Activated CD4-positive, alpha-beta T cell treated with anti-CD3 and anti-CD28 coated beads, Interleukin-2, amount 10 ng/mL, durations not matched to agents 24 days and 14 days (primary cell): ENCODE measurements around the gene KCNJ6. TPM values are rescaled to one million over a fixed set of nuclear protein-coding genes. Genes with fewer than 3 reads are reported as not detected.
A peak's percentile ranks its signal among the peaks of the same experiment; 100 is the strongest.

Source experiments
- DNase-seq: peaks from one replicate; pipeline ENCODE4 v3.0.0; 2022
- H3K27ac Mint-ChIP-seq: one replicate; pipeline ENCODE4 v1.8.0; 2022; ENCODE audit warnings: mild to moderate bottlenecking, mixed read lengths
- H3K27me3 Mint-ChIP-seq: one replicate; pipeline ENCODE4 v1.8.0; 2022; ENCODE audit warnings: mixed read lengths
- H3K36me3 Mint-ChIP-seq: one replicate; pipeline ENCODE4 v1.8.0; 2022; ENCODE audit warnings: low read depth, mild to moderate bottlenecking, mixed read lengths
- H3K4me1 Mint-ChIP-seq: one replicate; pipeline ENCODE4 v1.8.0; 2021; ENCODE audit warnings: mixed read lengths
- H3K4me3 Mint-ChIP-seq: one replicate; pipeline ENCODE4 v1.8.0; 2022; ENCODE audit warnings: mild to moderate bottlenecking, moderate library complexity, mixed read lengths
- H3K9me3 Mint-ChIP-seq: one replicate; pipeline ENCODE4 v1.8.0; 2021; ENCODE audit warnings: mixed read lengths
- intact Hi-C: fragments of 100-400 bp; cut with micrococcal nuclease; formaldehyde crosslinking; loops from one replicate; pipeline ENCODE4 v1.15.1; 2023
- total RNA-seq: library from RNA; stranded (reverse); gene quantifications from 2 replicates; pipeline ENCODE4 v1.2.3, GENCODE V29; 2022

The KCNJ6 gene, protein sequence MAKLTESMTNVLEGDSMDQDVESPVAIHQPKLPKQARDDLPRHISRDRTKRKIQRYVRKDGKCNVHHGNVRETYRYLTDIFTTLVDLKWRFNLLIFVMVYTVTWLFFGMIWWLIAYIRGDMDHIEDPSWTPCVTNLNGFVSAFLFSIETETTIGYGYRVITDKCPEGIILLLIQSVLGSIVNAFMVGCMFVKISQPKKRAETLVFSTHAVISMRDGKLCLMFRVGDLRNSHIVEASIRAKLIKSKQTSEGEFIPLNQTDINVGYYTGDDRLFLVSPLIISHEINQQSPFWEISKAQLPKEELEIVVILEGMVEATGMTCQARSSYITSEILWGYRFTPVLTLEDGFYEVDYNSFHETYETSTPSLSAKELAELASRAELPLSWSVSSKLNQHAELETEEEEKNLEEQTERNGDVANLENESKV
- total RNA-seq: not detected in 2 replicates

DNA sequence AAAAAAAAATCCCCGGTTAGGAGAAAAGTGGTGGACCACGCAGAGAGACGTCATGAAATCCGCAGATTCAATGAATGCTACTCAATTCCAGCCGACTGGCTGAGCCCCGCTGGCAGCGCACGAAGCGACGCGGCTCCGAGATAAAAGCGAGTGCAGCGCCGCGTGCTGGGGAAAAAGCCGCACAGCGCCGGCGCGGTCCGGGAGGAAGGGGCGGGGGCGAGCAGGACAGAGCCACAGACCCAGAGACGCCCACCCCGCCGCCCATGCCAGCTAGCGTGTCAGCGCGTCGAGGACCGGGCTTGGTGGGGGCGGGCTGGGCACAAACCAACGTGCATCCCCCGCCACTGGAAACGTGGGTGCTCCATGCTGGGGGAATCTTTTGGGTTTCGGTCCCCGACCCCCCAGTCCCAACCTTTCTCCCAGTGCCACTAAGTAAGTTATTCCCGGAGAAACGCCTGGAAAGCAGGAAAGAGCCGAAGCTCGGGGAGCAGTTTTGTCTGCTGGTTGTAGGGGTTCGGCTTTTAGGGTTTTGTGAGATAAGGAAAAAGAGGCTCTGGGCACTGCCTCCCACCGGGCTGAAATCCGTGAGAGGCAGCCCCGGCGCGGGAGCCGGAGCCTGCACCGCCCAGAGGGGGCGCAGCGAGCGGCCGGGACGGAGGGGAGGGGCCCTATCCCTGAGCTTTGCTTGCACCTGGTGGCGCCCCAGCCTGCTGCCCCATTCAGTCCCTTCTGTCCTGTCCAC is at the start of gene KCNJ6:
TSS of gene KCNJ6 (minus strand) at position 148 of the 742 bp plus-strand sequence. CDS start 75,775 bp downstream, outside the sequence.
- DNase-seq: no peak
- Mint-ChIP-seq H3K9me3 (no peaks in the 10 kb centered on the region), H3K4me1 (no peaks in the 10 kb centered on the region), H3K27ac (peak within 1 kb of the TSS; percentile 13), H3K27me3 (peaks cover 52% of the 10 kb centered on the region), H3K4me3 (no peak within 1 kb of the TSS), H3K36me3 (no peaks in the 10 kb centered on the region)
- intact Hi-C loops: no loop called here

DNA sequence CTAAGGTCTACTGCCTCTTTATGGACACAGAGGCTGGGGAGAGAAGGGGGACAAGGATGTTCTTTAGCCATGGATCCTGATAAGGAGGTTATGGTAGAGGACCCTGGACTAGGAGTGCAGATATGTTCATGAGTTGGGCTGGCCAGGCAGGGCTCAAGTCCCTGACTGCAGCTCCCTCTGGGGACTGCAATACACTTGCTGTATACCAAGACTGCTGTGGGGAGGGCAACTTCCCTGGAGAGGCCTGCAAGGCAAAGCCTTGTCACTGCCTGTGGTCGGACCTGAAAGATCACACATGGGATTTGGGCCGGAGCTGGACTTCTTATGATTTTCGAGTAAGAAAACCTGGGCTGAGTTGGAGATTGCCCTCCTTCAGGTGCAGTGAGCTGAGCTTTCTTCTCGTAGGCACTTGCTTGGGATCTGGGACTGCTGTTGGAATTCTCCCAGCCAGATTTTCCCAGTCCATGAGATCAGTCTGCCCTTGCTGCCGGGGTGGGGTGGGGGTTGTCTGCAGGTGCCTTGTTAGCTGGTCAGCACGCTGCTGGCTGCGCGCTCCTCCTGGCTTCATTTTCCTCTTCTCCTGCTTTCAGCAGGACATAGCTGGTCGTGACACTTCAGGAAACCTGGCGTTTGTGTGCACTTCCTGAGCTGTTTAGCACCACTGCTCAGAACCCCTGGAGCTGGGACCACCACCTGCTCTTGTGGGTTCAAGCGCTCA is 49.0 kb upstream of the KCNJ6 start:
- H3K9me3 Mint-ChIP-seq: no peaks in the 10 kb centered on the region
- no peak overlapping the region for H3K27ac Mint-ChIP-seq
- H3K36me3 Mint-ChIP-seq: no peaks in the 10 kb centered on the region
- H3K4me3 Mint-ChIP-seq: no peak overlapping the region
- peaks cover 2% of the 10 kb centered on the region for H3K27me3 Mint-ChIP-seq
- DNase-seq: no peak
- no peaks in the 10 kb centered on the region for H3K4me1 Mint-ChIP-seq
- intact Hi-C loops: no loop called here

GRCh38 chr21:37958537-37958936 is 42.3 kb upstream of the KCNJ6 start:
- DNase-seq: no peak
- intact Hi-C loops: no loop called here
- Mint-ChIP-seq H3K27ac (no peak overlapping the region), H3K9me3 (no peaks in the 10 kb centered on the region), H3K4me1 (no peaks in the 10 kb centered on the region), H3K27me3 (peaks cover 5% of the 10 kb centered on the region), H3K36me3 (no peaks in the 10 kb centered on the region), H3K4me3 (no peak overlapping the region)

- no peak overlapping the region for H3K4me3 Mint-ChIP-seq
- H3K36me3 Mint-ChIP-seq: no peaks in the 10 kb centered on the region
- no peak for DNase-seq
- peaks cover 5% of the 10 kb centered on the region for H3K27me3 Mint-ChIP-seq
- H3K4me1 Mint-ChIP-seq: no peaks in the 10 kb centered on the region
- no peak overlapping the region for H3K27ac Mint-ChIP-seq
- no peaks in the 10 kb centered on the region for H3K9me3 Mint-ChIP-seq
- intact Hi-C loops: no loop called here
Observed at GRCh38 chr21:37956772-37957171, 40.5 kb upstream of the KCNJ6 start.

GRCh38 chr21:37945036-37945435 is 28.8 kb upstream of the KCNJ6 start:
- Mint-ChIP-seq H3K27ac (no peak overlapping the region), H3K4me3 (no peak overlapping the region), H3K4me1 (no peaks in the 10 kb centered on the region), H3K9me3 (peaks cover 4% of the 10 kb centered on the region), H3K36me3 (no peaks in the 10 kb centered on the region), H3K27me3 (peaks cover 5% of the 10 kb centered on the region)
- intact Hi-C loops: no loop called here
- DNase-seq: no peak

- intact Hi-C loops: no loop called here
- no peak for DNase-seq
- Mint-ChIP-seq H3K36me3 (no peaks in the 10 kb centered on the region), H3K4me1 (no peaks in the 10 kb centered on the region), H3K27me3 (peaks cover 5% of the 10 kb centered on the region), H3K27ac (no peak overlapping the region), H3K9me3 (peaks cover 7% of the 10 kb centered on the region), H3K4me3 (no peak overlapping the region)
Observed at GRCh38 chr21:37944496-37944895, 28.2 kb upstream of the KCNJ6 start.

GRCh38 chr21:37940691-37941090 is 24.4 kb upstream of the KCNJ6 start:
- H3K4me1 Mint-ChIP-seq: no peaks in the 10 kb centered on the region
- no peaks in the 10 kb centered on the region for H3K36me3 Mint-ChIP-seq
- peaks cover 7% of the 10 kb centered on the region for H3K9me3 Mint-ChIP-seq
- no peak overlapping the region for H3K27ac Mint-ChIP-seq
- H3K27me3 Mint-ChIP-seq: peaks cover 5% of the 10 kb centered on the region
- no peak overlapping the region for H3K4me3 Mint-ChIP-seq
- no peak for DNase-seq
- intact Hi-C loops: no loop called here

GRCh38 chr21:37939838-37940237 is 23.6 kb upstream of the KCNJ6 start:
- no peaks in the 10 kb centered on the region for H3K36me3 Mint-ChIP-seq
- no peak overlapping the region for H3K4me3 Mint-ChIP-seq
- DNase-seq: no peak
- H3K27ac Mint-ChIP-seq: no peak overlapping the region
- intact Hi-C loops: no loop called here
- H3K27me3 Mint-ChIP-seq: peaks cover 5% of the 10 kb centered on the region
- H3K4me1 Mint-ChIP-seq: no peaks in the 10 kb centered on the region
- H3K9me3 Mint-ChIP-seq: peaks cover 7% of the 10 kb centered on the region

- no peak overlapping the region for H3K4me3 Mint-ChIP-seq
- no peaks in the 10 kb centered on the region for H3K4me1 Mint-ChIP-seq
- no peaks in the 10 kb centered on the region for H3K36me3 Mint-ChIP-seq
- intact Hi-C loops: no loop called here
- peaks cover 5% of the 10 kb centered on the region for H3K27me3 Mint-ChIP-seq
- H3K9me3 Mint-ChIP-seq: peaks cover 7% of the 10 kb centered on the region
- DNase-seq: no peak
- no peak overlapping the region for H3K27ac Mint-ChIP-seq
Observed at GRCh38 chr21:37939251-37939650, 23.0 kb upstream of the KCNJ6 start.

- intact Hi-C loops: no loop called here
- H3K27ac Mint-ChIP-seq: no peak overlapping the region
- no peak for DNase-seq
- H3K36me3 Mint-ChIP-seq: no peaks in the 10 kb centered on the region
- no peak overlapping the region for H3K4me3 Mint-ChIP-seq
- H3K27me3 Mint-ChIP-seq: peaks cover 5% of the 10 kb centered on the region
- H3K4me1 Mint-ChIP-seq: no peaks in the 10 kb centered on the region
- H3K9me3 Mint-ChIP-seq: peaks cover 10% of the 10 kb centered on the region
Observed at GRCh38 chr21:37937668-37938067, 21.4 kb upstream of the KCNJ6 start.

DNA sequence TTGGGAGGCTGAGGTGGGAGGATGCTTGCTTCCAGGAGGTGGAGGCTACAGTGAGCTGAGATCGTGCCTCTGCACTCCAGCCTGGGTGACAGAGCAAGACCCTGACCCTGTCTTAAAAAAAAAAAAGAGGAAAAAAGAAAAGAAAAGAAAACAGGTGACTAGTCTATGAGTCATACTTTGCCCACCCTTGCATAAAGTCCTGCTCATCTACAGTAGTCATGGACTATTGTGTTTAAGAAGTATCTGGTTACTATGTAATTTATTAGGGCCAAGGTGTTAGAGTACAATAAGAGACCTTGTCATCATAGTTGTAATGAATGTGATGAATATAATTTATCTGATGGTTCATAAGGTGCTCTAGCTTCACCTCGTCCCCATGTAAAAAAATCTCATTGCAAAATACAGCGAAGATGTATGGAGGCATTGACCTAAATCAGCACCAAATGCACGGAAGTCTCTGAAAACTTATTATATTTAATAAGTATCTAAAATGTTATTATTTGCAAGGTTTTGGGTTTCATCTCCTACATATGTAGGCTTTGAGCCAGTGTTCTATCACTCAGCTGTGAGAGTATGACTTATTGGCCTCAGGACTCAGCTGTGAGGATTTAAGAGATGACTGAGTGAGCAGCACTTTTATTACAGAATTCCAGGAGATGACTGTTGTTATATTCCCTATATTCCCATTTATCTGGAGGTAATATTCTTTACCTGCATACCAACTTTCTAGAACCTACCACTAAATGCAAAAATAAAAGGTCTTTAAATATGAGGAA is 19.9 kb upstream of the KCNJ6 start:
- Mint-ChIP-seq H3K4me3 (no peak overlapping the region), H3K27me3 (peaks cover 5% of the 10 kb centered on the region), H3K27ac (no peak overlapping the region), H3K4me1 (no peaks in the 10 kb centered on the region), H3K9me3 (peaks cover 7% of the 10 kb centered on the region), H3K36me3 (no peaks in the 10 kb centered on the region)
- no peak for DNase-seq
- intact Hi-C loops: no loop called here

DNA sequence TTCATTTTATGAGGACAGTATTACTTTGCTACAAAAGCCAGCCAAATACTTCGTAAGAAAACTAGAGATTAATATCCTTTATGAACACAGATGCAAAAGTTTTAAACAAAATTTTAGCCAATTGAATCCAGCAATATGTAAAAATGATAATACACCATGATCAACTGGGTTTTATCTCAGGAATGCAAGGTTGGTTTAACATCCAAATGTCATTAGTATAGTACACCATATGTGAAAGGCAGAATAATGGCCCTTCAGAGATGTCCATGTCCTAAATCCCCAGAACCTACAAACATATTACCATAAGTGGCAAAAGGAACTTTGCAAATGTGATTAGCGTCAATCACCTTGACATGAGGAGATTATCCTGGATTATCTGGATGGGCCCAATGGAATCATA is 16.7 kb upstream of the KCNJ6 start:
- no peak overlapping the region for H3K4me3 Mint-ChIP-seq
- H3K27me3 Mint-ChIP-seq: no peaks in the 10 kb centered on the region
- intact Hi-C loops: no loop called here
- no peak for DNase-seq
- no peaks in the 10 kb centered on the region for H3K36me3 Mint-ChIP-seq
- peaks cover 3% of the 10 kb centered on the region for H3K9me3 Mint-ChIP-seq
- H3K27ac Mint-ChIP-seq: no peak overlapping the region
- no peaks in the 10 kb centered on the region for H3K4me1 Mint-ChIP-seq

DNA sequence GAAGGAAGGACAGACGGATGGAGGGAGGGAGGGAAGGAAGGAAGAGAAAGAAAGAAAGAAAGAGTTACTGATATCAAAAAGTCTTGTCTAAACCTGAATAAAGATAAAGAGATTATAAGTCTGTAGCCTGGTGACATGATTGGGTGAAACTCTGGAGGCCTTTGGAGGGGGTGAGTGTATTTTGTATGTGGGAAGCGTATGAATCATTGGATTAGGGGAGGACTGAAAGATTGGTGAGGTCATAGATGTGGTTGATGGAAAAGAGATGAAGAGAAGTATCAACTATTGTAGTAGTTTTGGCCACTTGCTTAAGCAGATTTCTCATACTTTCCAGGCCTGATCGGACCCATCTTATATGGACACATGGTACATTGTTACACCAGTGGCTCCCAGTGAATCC is 11.5 kb upstream of the KCNJ6 start:
- Mint-ChIP-seq H3K36me3 (no peaks in the 10 kb centered on the region), H3K4me3 (no peak overlapping the region), H3K9me3 (no peaks in the 10 kb centered on the region), H3K27ac (no peak overlapping the region), H3K27me3 (peaks cover under 1% of the 10 kb centered on the region), H3K4me1 (no peaks in the 10 kb centered on the region)
- intact Hi-C loops: no loop called here
- DNase-seq: no peak
